AG04450 (cell line): ENCODE results near the gene PXMP2. TPM values are rescaled to one million over a fixed set of nuclear protein-coding genes. Genes with fewer than 3 reads are reported as not detected.

Source experiments
- CTCF ChIA-PET: fragments of 300-600, 350-600 bp; formaldehyde crosslinking; extraction: SDS; loops from one replicate; lab custom pipeline; 2022; ENCODE audit warnings: antibody characterized with exemption, inconsistent platforms; lab: Charles Lee
- POLR2A ChIA-PET: fragments of 350-600 bp; formaldehyde crosslinking; extraction: SDS; loops from one replicate; lab custom pipeline; 2021; ENCODE audit warnings: antibody characterized with exemption, inconsistent platforms; lab: Yijun Ruan, JAX
- DNase-seq: peaks from one replicate; pipeline ENCODE4 v3.0.0-alpha.2; 2011; ENCODE audit warnings: low read depth, low spot score
- H3K27ac ChIP-seq: one replicate; pipeline ENCODE4 v1.5.1; 2012; ENCODE audit warnings: low read depth, low read length, control low read depth
- H3K27me3 ChIP-seq: one replicate; pipeline ENCODE4 v1.6.0; 2012; ENCODE audit warnings: low read length; ENCODE audit not compliant: control insufficient read depth, insufficient read depth
- H3K4me3 ChIP-seq: 2 replicates; pipeline ENCODE4 v1.5.1; 2011; ENCODE audit warnings: mild to moderate bottlenecking, low read depth, low read length, control low read depth
- H3K9me3 ChIP-seq: 2 replicates; pipeline ENCODE4 v1.5.1; 2012; ENCODE audit warnings: low read length; ENCODE audit not compliant: control insufficient read depth, insufficient read depth
- polyA plus RNA-seq: library from polyadenylated mRNA; depleted of rRNA; stranded (reverse); fragments of >200 nt; gene quantifications from 2 replicates; pipeline ENCODE4 v1.2.3, GENCODE V29; 2011
- TF ChIP-seq, protein P1 (sequence below): IDR thresholded peaks from 2 replicates; pipeline ENCODE4 v1.5.1; 2011; ENCODE audit warnings: low read depth, low read length, control low read depth, inconsistent platforms

The PXMP2 gene
- polyA plus RNA-seq, 1 experiment: 17.3 TPM

GRCh38 chr12:132741620-132742019, 54.2 kb downstream of the PXMP2 start:
- Histone ChIP-seq H3K27me3 (no peaks in the 10 kb centered on the region), H3K4me3 (no peak overlapping the region), H3K9me3 (no peaks in the 10 kb centered on the region), H3K27ac (no peak overlapping the region)
- no peak for DNase-seq
- ChIA-PET CTCF (no interaction called here), POLR2A (no interaction called here)
- TF ChIP-seq, protein P1, sequence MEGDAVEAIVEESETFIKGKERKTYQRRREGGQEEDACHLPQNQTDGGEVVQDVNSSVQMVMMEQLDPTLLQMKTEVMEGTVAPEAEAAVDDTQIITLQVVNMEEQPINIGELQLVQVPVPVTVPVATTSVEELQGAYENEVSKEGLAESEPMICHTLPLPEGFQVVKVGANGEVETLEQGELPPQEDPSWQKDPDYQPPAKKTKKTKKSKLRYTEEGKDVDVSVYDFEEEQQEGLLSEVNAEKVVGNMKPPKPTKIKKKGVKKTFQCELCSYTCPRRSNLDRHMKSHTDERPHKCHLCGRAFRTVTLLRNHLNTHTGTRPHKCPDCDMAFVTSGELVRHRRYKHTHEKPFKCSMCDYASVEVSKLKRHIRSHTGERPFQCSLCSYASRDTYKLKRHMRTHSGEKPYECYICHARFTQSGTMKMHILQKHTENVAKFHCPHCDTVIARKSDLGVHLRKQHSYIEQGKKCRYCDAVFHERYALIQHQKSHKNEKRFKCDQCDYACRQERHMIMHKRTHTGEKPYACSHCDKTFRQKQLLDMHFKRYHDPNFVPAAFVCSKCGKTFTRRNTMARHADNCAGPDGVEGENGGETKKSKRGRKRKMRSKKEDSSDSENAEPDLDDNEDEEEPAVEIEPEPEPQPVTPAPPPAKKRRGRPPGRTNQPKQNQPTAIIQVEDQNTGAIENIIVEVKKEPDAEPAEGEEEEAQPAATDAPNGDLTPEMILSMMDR: no peak

GRCh38 chr12:132743831-132744230, 56.4 kb downstream of the PXMP2 start:
- TF ChIP-seq, protein P1: no peak
- Histone ChIP-seq H3K9me3 (no peaks in the 10 kb centered on the region), H3K27me3 (no peaks in the 10 kb centered on the region), H3K27ac (no peak overlapping the region), H3K4me3 (no peak overlapping the region)
- DNase-seq: no peak
- CTCF ChIA-PET: no interaction called here
- POLR2A ChIA-PET: no interaction called here

DNA sequence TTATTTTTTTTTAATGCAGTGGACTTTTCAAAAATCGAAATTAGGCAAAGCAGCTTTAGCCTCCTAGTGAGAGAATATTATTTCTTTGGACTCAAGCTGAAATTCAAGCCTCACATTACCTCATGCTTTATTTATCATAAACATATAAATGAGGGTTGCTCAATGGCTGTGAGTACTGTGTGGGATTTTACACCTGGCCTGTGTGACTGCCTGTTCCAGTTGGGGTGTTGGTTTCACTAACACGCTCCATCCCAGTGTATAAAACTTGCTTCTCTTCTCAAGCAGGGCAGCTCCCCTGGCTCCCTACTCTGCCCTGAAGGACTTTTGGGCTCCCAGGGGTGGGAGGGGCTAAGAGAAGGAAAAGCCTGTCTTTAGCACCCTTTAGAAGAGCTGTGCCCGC, 59.2 kb downstream of the PXMP2 start:
- ChIA-PET POLR2A (no interaction called here), CTCF (no interaction called here)
- Histone ChIP-seq H3K9me3 (no peaks in the 10 kb centered on the region), H3K27ac (no peak overlapping the region), H3K27me3 (no peaks in the 10 kb centered on the region), H3K4me3 (no peak overlapping the region)
- TF ChIP-seq, protein P1: no peak
- no peak for DNase-seq

DNA sequence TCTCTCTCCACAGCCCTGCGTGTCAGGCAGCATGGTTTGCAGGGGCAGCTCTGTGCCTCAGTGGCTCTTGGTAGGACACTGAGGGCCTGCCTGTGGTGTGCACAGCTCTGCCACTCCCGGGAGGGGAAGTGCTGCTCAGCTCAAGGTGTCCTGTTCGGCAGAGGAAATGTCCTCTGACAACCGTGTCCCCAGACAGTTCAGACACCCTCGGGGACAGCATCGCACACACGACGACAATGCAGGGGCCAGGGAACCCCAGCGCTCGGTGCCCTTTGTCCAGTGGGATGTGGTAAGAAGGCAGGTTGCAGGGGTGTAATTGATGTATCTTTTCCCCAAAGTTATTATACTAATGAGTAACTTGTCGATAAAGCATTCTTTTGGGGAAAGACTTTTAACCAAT, 60.0 kb downstream of the PXMP2 start:
- no peaks in the 10 kb centered on the region for H3K27me3 ChIP-seq
- ChIA-PET POLR2A (no interaction called here), CTCF (no interaction called here)
- no peak overlapping the region for H3K4me3 ChIP-seq
- TF ChIP-seq, protein P1: no peak
- no peak overlapping the region for H3K27ac ChIP-seq
- DNase-seq: no peak
- H3K9me3 ChIP-seq: no peaks in the 10 kb centered on the region

DNA sequence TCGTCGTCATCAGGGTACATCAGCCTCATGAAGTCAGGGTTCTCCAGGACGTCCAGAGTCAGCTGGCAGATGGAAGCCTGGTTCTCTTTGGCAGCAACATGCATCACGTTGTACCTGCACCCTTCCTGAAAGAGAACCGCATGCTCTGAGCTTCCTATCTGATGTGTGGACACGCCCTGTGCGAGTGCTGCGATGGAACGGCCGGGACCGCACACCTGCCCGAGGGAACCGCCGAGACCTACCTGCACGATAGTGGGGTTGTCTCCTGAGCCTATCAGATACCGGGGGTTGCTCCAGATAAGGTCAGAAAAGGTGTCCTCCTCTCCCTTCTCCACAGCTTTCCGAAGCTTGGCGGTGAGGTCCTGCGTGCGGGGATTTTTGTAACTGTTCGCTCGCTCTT, 60.5 kb downstream of the PXMP2 start:
- DNase-seq: no peak
- Histone ChIP-seq H3K4me3 (no peak overlapping the region), H3K27me3 (no peaks in the 10 kb centered on the region), H3K27ac (no peak overlapping the region), H3K9me3 (no peaks in the 10 kb centered on the region)
- ChIA-PET CTCF (no interaction called here), POLR2A (no interaction called here)
- TF ChIP-seq, protein P1: no peak
